Forelimb muscle (tissue), 1 donor: Measurements from ENCODE around the gene TLN1. TPM values are rescaled to one million over a fixed set of nuclear protein-coding genes. Genes with fewer than 3 reads are reported as not detected.
A peak's percentile ranks its signal among the peaks of the same experiment; 100 is the strongest.

Source experiments
- DNase-seq: peaks from one replicate; pipeline ENCODE4 v3.0.0-alpha.2; 2013; ENCODE audit warnings: low read depth
- polyA plus RNA-seq: library from polyadenylated mRNA; unstranded; fragments of 120-200 nt; gene quantifications from one replicate; pipeline ENCODE4 v1.2.1, GENCODE V29; 2013; ENCODE audit not compliant: insufficient read length

The TLN1 gene
- polyA plus RNA-seq, 1 donor: 87.7 TPM

- no peak for DNase-seq
Observed at GRCh38 chr9:35664531-35665470, 67.2 kb downstream of the TLN1 start, which contains the start of gene ARHGEF39. Gene ARHGEF39, minus strand, starts transcription at chr9:35665195. Its CDS starts 26 bp downstream, at chr9:35665169.

DNA sequence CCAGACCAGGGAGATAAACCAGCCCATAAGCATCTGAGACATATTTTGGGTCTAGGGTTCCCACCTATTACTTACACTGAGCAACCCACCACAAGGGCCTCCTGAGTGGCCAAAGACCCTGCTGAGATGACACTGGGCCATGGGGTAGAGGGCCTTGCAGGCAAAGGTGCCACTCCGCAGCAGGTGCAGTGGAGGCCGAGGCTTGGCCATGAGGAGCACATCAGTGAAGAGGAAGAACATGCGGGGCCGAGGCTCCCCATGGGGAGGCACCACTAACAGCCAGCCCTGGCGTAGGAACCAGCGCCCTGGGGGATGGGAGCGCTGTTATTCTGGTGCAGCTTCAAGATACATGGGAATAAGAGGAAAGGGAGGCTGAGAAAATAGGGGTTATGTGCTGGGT lies 69.6 kb downstream of the TLN1 start:
- no peak for DNase-seq

GRCh38 chr9:35661756-35662350 lies 70.1 kb downstream of the TLN1 start:
- DNase-seq: no peak

DNA sequence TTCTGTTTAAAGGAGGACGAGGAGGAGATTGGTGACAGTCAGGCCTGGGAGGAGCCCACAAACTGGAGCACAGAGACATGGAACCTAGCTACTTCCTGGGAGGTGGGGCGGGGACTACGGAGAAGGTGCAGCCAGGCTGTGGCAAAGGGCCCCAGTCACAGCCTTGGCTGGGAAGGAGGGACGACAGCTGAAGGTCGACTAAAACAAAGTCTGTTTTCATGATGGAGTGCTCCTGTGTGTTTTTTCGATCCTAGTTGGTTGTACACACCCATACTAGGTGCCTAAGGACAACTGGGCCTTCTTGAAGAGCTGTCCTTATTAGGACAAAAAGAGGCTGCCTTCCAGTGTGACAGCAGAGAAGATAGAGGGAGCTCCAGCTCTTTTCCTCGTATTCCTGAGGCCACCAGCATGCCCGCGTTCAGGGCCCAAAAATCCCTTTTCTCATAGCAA lies 71.0 kb downstream of the TLN1 start:
- no peak for DNase-seq

DNA sequence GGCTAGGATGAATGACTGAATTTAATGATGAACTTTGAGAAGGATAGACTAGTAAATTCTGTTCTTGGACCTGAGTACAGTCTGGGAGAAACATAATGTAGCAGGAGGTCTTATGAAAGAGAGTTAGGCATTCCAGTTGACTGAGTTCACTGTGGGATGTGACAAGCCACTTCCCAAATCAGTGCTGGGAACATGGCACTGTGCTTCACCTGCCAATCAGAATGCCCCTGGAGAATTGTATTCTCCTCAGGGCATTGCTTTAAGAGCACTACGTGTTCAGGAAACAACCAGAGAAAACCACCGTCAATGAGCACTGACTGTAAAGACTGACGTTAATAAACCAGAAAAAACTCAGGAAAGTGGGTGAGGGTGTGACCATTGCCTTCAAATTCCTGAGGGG lies 72.7 kb downstream of the TLN1 start:
- no peak for DNase-seq

GRCh38 chr9:35658968-35659220 lies 73.1 kb downstream of the TLN1 start:
- DNase-seq: no peak

GRCh38 chr9:35658137-35658967 lies 73.6 kb downstream of the TLN1 start, which contains the start of gene CCDC107:
Gene CCDC107, plus strand, starts transcription at chr9:35658292. Its CDS starts 88 bp downstream, at chr9:35658380.
- DNase-seq: peak; percentile 73

- DNase-seq: peak; percentile 98
Observed at GRCh38 chr9:35657546-35658136, 74.4 kb downstream of the TLN1 start, which contains the start of gene RMRP. Gene RMRP, minus strand, starts transcription at chr9:35658019.

DNA sequence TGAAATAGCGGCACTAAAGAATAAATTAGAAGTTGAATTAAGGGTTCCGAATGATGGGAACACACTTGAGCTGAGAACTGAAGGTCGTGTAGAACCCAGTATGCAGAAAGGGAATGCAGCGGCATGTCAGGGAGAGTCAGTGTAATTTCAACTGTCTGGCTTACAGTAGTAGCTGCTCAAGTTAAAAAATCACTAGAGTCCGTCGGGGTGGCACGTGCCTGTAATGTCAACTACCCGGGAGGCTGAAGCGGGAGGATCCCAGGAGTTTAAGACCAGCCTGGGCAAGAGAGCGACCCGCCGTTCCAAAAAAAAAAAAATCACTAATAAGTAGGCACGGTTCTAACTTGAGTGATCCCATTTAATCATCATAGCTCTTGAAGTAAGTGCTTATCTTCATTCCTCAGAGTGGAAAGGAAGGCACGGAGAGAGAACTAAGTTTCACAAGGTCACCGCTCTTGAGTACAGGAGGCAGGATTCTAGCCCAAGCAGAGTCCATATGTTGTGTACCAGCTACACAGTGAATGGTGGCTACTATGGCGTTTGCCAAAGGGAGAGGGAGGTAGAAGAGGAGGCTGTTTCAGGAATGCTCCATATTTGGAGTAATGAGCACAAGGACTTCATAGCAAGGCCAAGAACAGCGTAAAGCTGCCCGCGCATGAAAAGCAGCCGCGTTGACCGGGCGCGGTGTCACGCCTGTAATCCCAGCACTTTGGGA lies 75.0 kb downstream of the TLN1 start:
- no peak for DNase-seq

DNA sequence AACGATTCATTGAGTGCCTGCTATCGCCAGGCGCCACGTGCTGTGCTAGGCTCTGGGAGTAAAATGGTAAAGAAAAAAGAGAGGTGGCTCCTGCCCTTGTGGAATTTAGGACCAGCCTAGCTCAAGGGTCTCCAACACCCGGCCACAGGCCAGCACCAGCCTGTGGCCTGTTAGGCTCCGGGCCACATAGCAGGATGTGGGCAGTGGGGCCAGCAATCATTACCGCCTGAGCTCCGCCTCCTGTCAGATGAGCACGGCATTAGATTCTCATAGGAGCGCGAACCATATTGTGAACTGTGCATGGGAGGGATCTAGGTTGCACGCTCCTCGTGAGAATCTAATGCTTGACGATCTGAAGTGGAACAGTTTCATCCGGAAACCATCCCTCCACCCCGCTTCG lies 75.6 kb downstream of the TLN1 start:
- DNase-seq: no peak

GRCh38 chr9:35653611-35654010 lies 78.4 kb downstream of the TLN1 start:
- DNase-seq: no peak

DNA sequence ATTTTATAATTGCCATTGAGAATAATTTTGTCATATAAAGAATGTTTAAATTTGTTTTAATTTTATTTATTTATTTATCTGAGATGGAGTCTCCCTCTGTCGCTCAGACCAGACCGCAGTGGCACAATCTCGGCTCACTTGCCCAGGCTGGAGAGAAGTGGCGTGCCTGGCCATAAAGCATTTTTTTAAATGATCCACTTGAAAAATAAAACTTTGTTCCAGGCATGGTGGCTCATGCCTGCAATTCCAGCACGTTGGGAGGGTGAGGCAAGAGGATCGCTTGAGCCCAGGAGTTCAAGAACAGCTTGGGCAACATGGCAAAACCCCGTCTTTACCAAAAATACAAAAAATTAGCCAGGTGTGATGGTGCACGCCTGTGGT lies 79.2 kb downstream of the TLN1 start:
- no peak for DNase-seq

DNA sequence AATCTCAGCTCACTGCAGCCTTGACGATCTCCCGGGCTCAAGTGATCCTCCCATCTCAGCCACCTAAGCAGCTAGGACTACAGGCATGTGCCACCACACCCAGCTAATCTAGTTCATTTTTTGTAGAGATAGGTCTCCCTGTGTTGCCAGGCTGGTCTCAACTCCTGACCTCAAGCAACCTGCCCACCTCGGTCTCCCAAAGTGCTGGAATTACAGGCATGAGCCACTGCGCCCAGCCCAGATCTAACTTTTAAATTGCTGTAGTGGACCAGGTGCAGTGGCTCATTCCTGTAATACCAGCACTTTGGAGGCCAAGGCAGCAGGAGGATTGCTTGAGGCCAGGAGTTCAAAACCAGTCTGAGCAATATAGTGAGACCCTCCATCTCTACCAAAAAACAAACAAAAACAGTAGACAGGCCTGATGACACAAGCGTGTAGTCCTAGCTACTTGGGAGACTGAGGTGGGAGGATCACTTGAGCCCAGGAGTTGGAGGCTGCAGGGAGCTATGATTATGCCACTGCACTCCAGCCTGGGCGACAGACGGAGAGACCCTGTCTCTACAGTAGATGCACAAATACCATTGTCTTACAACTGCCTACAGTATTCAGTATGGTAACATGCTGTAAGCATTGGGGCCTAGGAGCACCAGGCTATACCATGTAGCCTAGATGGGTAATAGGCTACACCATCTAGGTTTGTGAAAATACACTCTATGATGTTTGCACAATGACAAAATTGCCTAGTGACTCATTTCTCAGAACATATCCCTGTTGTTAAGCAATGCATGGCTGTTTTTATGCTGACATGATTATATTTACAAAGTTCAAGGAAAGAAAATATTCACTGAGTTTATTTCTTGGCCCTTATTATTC lies 79.8 kb downstream of the TLN1 start:
- DNase-seq: no peak

GRCh38 chr9:35650341-35651158 lies 81.4 kb downstream of the TLN1 start, which contains the start of gene SIT1:
Gene SIT1, minus strand, starts transcription at chr9:35650931. Its CDS starts 78 bp downstream, at chr9:35650853.
- no peak for DNase-seq

- DNase-seq: no peak
Observed at GRCh38 chr9:35649431-35650340, 82.3 kb downstream of the TLN1 start.
